ENCODE data around the gene ANKRD33B. TPM values are rescaled to one million over a fixed set of nuclear protein-coding genes. Genes with fewer than 3 reads are reported as not detected.

ANKRD33B gene
- polyA plus RNA-seq, 3 donors = 0.05 TPM; not detected in 2

GRCh38 chr5:10672146-10673016 is 108.5 kb downstream of the ANKRD33B start:
- peaks cover 9% of the 10 kb centered on the region for H3K4me1 Mint-ChIP-seq
- H3K27ac ChIP-seq (ENCODE audit: low read depth in 1 of 2, low read length in 2 of 2) = no peak overlapping the region
- intact Hi-C loops (cut with micrococcal nuclease) = no loop called here
- no peaks in the 10 kb centered on the region for H3K79me2 ChIP-seq (ENCODE audit: insufficient read depth, low read length)
- H3K9me3 ChIP-seq (replicated peaks in 1 of 2; ENCODE audit: control insufficient read depth in 1 of 2, insufficient read depth in 1 of 2, low read length in 2 of 2) = no peaks in the 10 kb centered on the region
- H3K4me3 Mint-ChIP-seq = no peak overlapping the region
- no peaks in the 10 kb centered on the region for H3K27me3 ChIP-seq (ENCODE audit: control insufficient read depth in 2 of 2, insufficient read depth in 2 of 2, low read length in 2 of 2)
- H3K36me3 ChIP-seq (replicated peaks in 1 of 2; ENCODE audit: control insufficient read depth in 1 of 2, insufficient read depth in 2 of 2, low read length in 2 of 2) = peaks cover 0 to 6% of the 10 kb centered on the region in 2 donors
- no peak for TF ChIP-seq CTCF (IDR thresholded peaks at IDR 0.05)
- H3K4me1 ChIP-seq (ENCODE audit: control insufficient read depth in 1 of 2, insufficient read depth in 2 of 2, low read length in 2 of 2) = peaks cover 8 to 11% of the 10 kb centered on the region in 2 donors
- WGBS (ENCODE audit: insufficient coverage) = 100% methylated on average over 1 of the region's 7 CpGs
- no peaks in the 10 kb centered on the region for H4K20me1 ChIP-seq (ENCODE audit: insufficient read depth, low read length)
- peaks cover 5 to 11% of the 10 kb centered on the region in 2 donors for H3K36me3 Mint-ChIP-seq
- H3K9me3 Mint-ChIP-seq = peaks cover 0 to 4% (median 2%) of the 10 kb centered on the region in 7 donors
- no peak overlapping the region for H3K9ac ChIP-seq (ENCODE audit: insufficient read depth, low read length, poor library complexity, severe bottlenecking)
- H2AFZ ChIP-seq (ENCODE audit: insufficient read depth, low read depth, low read length, poor library complexity, severe bottlenecking) = no peak overlapping the region
- peaks cover 2 to 8% (median 3%) of the 10 kb centered on the region in 3 donors for H3K27me3 Mint-ChIP-seq (ENCODE audit: low read depth in 3 of 3)
- H3K4me2 ChIP-seq (replicated peaks; ENCODE audit: extremely low read depth, low read length, poor library complexity, severe bottlenecking) = no peak overlapping the region
- no peak for DNase-seq
- no peak overlapping the region for H3K4me3 ChIP-seq (replicated peaks in 1 of 3; ENCODE audit: low read depth in 2 of 3, low read length in 3 of 3)
- no peak overlapping the region for H3K27ac Mint-ChIP-seq

DNA sequence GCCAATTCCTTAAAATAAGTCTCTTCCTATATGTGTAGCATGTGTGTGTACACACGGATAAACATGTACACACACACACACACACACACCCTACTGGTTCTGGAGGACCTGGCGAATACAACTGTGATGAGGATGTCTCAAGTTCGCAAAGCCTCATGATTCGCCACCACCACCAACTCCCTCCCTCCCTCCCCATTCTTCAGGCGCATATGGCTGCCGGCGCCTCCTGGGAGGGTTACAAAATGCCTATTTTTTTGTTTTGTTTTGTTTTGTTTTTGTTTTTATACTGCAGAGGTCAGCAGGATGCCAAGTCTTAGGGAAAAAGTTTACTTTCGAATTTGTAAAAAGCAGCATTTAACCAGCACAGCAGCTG is 109.1 kb downstream of the ANKRD33B start:
- no peak overlapping the region for H2AFZ ChIP-seq (ENCODE audit: insufficient read depth, low read depth, low read length, poor library complexity, severe bottlenecking)
- DNase-seq = no peak
- TF ChIP-seq CTCF (IDR thresholded peaks at IDR 0.05) = no peak
- H3K4me3 ChIP-seq (replicated peaks in 1 of 3; ENCODE audit: low read depth in 2 of 3, low read length in 3 of 3) = no peak overlapping the region
- H3K27ac Mint-ChIP-seq = peak overlapping the region in 1 of 7 donors; percentile 22
- H3K4me3 Mint-ChIP-seq = no peak overlapping the region
- peaks cover 11 to 17% of the 10 kb centered on the region in 2 donors for H3K36me3 Mint-ChIP-seq
- 100% methylated on average over 1 of the region's 8 CpGs for WGBS (ENCODE audit: insufficient coverage)
- no peaks in the 10 kb centered on the region for H4K20me1 ChIP-seq (ENCODE audit: insufficient read depth, low read length)
- H3K9me3 Mint-ChIP-seq = peaks cover 0 to 7% (median 2%) of the 10 kb centered on the region in 7 donors
- H3K4me1 ChIP-seq (ENCODE audit: control insufficient read depth in 1 of 2, insufficient read depth in 2 of 2, low read length in 2 of 2) = peaks cover 8 to 11% of the 10 kb centered on the region in 2 donors
- no peaks in the 10 kb centered on the region for H3K9me3 ChIP-seq (replicated peaks in 1 of 2; ENCODE audit: control insufficient read depth in 1 of 2, insufficient read depth in 1 of 2, low read length in 2 of 2)
- peaks cover 5 to 13% of the 10 kb centered on the region in 2 donors for H3K36me3 ChIP-seq (replicated peaks in 1 of 2; ENCODE audit: control insufficient read depth in 1 of 2, insufficient read depth in 2 of 2, low read length in 2 of 2)
- H3K27ac ChIP-seq (ENCODE audit: low read depth in 1 of 2, low read length in 2 of 2) = no peak overlapping the region
- H3K27me3 ChIP-seq (ENCODE audit: control insufficient read depth in 2 of 2, insufficient read depth in 2 of 2, low read length in 2 of 2) = no peaks in the 10 kb centered on the region
- no peak overlapping the region for H3K9ac ChIP-seq (ENCODE audit: insufficient read depth, low read length, poor library complexity, severe bottlenecking)
- no peaks in the 10 kb centered on the region for H3K79me2 ChIP-seq (ENCODE audit: insufficient read depth, low read length)
- H3K27me3 Mint-ChIP-seq (ENCODE audit: low read depth in 3 of 3) = peaks cover 2 to 8% (median 3%) of the 10 kb centered on the region in 3 donors
- H3K4me2 ChIP-seq (replicated peaks; ENCODE audit: extremely low read depth, low read length, poor library complexity, severe bottlenecking) = no peak overlapping the region
- intact Hi-C loops (cut with micrococcal nuclease) = no loop called here
- peaks cover 9% of the 10 kb centered on the region for H3K4me1 Mint-ChIP-seq

Data from CD14-positive monocyte (primary cell).